K562 (cell line): ENCODE measurements around the gene OLFML2A. TPM values are rescaled to one million over a fixed set of nuclear protein-coding genes. Genes with fewer than 3 reads are reported as not detected.
A peak's percentile ranks its signal among the peaks of the same experiment; 100 is the strongest.

Source experiments
- ATAC-seq: fragments of 200-7000 bp; cut with Tn5 transposase; 3 replicates; pipeline ENCODE4 v1.9.1; 2020; ENCODE audit warnings: moderate library complexity
- BruUV-seq: library from RNA; stranded (reverse); fragments of 400-500 nt; replicated peaks from 2 replicates; lab custom pipeline; 2021; lab: Mats Ljungman, UMichigan
- CTCF ChIA-PET: fragments of 300-600 bp; formaldehyde crosslinking; extraction: SDS; loops from one replicate; lab custom pipeline; 2021; ENCODE audit warnings: low intra/inter-chr PET ratio; lab: Yijun Ruan, JAX
- POLR2A ChIA-PET: fragments of 300-600, 350-650 bp; sonication (Branson Sonifier 250); formaldehyde crosslinking; extraction: SDS; loops from one replicate; lab custom pipeline; 2021; ENCODE audit warnings: antibody characterized with exemption, inconsistent platforms; lab: Yijun Ruan, JAX
- DNase-seq, 4 experiments: peaks; one replicate each; pipeline versions ENCODE4 v3.0.0 to v3.0.0-alpha.2; 2011 to 2018; ENCODE audit warnings: low spot score in 3 of 4, mixed read lengths in 3 of 4; ENCODE audit errors: extremely low read depth in 1 of 4
- FAIRE-seq: peaks from 2 replicates; lab custom pipeline; 2011; peaks lifted over from hg19 to GRCh38; lab: Jason Lieb, UNC
- H2AFZ ChIP-seq: 2 replicates; pipeline ENCODE4 v1.6.0; 2011; ENCODE audit warnings: low read depth, low read length, control low read depth, inconsistent platforms
- H3K27ac ChIP-seq: fragments of 200-600 bp; 3 replicates; pipeline ENCODE4 v1.8.0; 2011; ENCODE audit warnings: low read depth, mild to moderate bottlenecking, control low read depth, inconsistent platforms, low read length, moderate library complexity, mixed read lengths; ENCODE audit errors: extremely low read depth
- H3K27me3 ChIP-seq, 2 experiments: fragments of 300-600 bp in 1 of 2; 2 replicates in 1 of 2; 3 replicates in 1 of 2; pipeline versions ENCODE4 v1.6.0 to v1.8.0; 2011; ENCODE audit warnings: inconsistent platforms in 2 of 2, low read length in 2 of 2, mild to moderate bottlenecking in 1 of 2, mixed read lengths in 1 of 2, moderate library complexity in 1 of 2; ENCODE audit not compliant: control insufficient read depth in 2 of 2, insufficient read depth in 2 of 2
- H3K36me3 ChIP-seq: fragments of 300-600 bp; 3 replicates; pipeline ENCODE4 v1.8.0; 2011; ENCODE audit warnings: mild to moderate bottlenecking, low read length, inconsistent platforms; ENCODE audit not compliant: control insufficient read depth, insufficient read depth
- H3K4me1 ChIP-seq, 2 experiments: fragments of 200-600 bp in 1 of 2; replicated peaks in 1 of 2; 2 replicates in 1 of 2; 3 replicates in 1 of 2; pipeline versions ENCODE4 v1.5.1 to v1.8.0; 2011; ENCODE audit warnings: inconsistent platforms in 2 of 2, low read length in 2 of 2, mild to moderate bottlenecking in 1 of 2, mixed read lengths in 1 of 2, moderate library complexity in 1 of 2; ENCODE audit not compliant: control insufficient read depth in 2 of 2, insufficient read depth in 2 of 2
- H3K4me2 ChIP-seq: 2 replicates; pipeline ENCODE4 v1.6.1; 2011; ENCODE audit warnings: low read length, control low read depth, inconsistent platforms, mixed read lengths; ENCODE audit not compliant: insufficient read depth
- H3K4me3 ChIP-seq: fragments of 200-600 bp; sonication (generic), shearing (Covaris generic); 2 replicates; pipeline ENCODE4 v1.5.1; 2016; ENCODE audit warnings: control low read depth, inconsistent platforms
- H3K79me2 ChIP-seq: fragments of 200-600 bp; 3 replicates; pipeline ENCODE4 v1.8.0; 2011; ENCODE audit warnings: low read length, inconsistent platforms; ENCODE audit not compliant: control insufficient read depth, insufficient read depth
- H3K9ac ChIP-seq, 2 experiments: 2 replicates each; pipeline versions ENCODE4 v1.6.0 to v1.6.1; 2011; ENCODE audit warnings: low read depth in 2 of 2, low read length in 2 of 2, control low read depth in 1 of 2, inconsistent platforms in 1 of 2, mild to moderate bottlenecking in 1 of 2, mixed read lengths in 1 of 2; ENCODE audit not compliant: insufficient read depth in 1 of 2
- H3K9me1 ChIP-seq: one replicate; pipeline ENCODE4 v1.6.0; 2011; ENCODE audit warnings: inconsistent platforms, mild to moderate bottlenecking, low read length, moderate library complexity; ENCODE audit not compliant: control insufficient read depth, insufficient read depth
- H3K9me3 ChIP-seq: replicated peaks from 2 replicates; pipeline ENCODE4 v1.5.1; 2011; ENCODE audit warnings: low read depth, low read length, inconsistent platforms; ENCODE audit not compliant: control insufficient read depth, insufficient read depth
- H4K20me1 ChIP-seq: replicated peaks from 2 replicates; pipeline ENCODE4 v1.6.1; 2011; ENCODE audit warnings: low read length, inconsistent platforms, mixed read lengths; ENCODE audit not compliant: control insufficient read depth, insufficient read depth
- CEBPG ChIP-seq, 3 experiments: fragments of 200-800 bp in 1 of 3; sonication (Bioruptor generic) in 1 of 3; sonication (generic) in 1 of 3; formaldehyde crosslinking in 1 of 3; IDR thresholded peaks in 2 of 3; conservative IDR thresholded peaks in 1 of 3; 2 replicates each; pipeline versions ENCODE4 v1.6.1 to v1.8.0; 2016 to 2022; ENCODE audit warnings: missing compliant biosample characterization in 2 of 3, missing genetic modification characterization in 2 of 3, mild to moderate bottlenecking in 1 of 3, missing genetic modification reagents in 1 of 3
- CHD7 ChIP-seq: fragments of 200-600 bp; sonication (generic); IDR thresholded peaks from one replicate; pipeline ENCODE4 v1.6.1; 2012; ENCODE audit warnings: mild to moderate bottlenecking, low read depth, low read length, inconsistent platforms
- HNRNPUL1 ChIP-seq: fragments of 200-400 bp; formaldehyde crosslinking; IDR thresholded peaks from 2 replicates; pipeline ENCODE4 v1.6.1; 2017; ENCODE audit warnings: low read length
- KDM1A ChIP-seq, 2 experiments: fragments of 450-650 bp; IDR thresholded peaks; 2 replicates each; pipeline ENCODE4 v1.6.1; 2016; ENCODE audit warnings: mild to moderate bottlenecking in 2 of 2
- TAF7 ChIP-seq: fragments of 450-650 bp; IDR thresholded peaks from 2 replicates; pipeline ENCODE4 v1.6.1; 2016; ENCODE audit warnings: missing genetic modification characterization, missing compliant biosample characterization
- WGBS: fragments of 100-300 bp; shearing (Covaris generic); methylation state at CpG from one replicate; pipeline ENCODE4 v1.1.6; 2016; ENCODE audit warnings: low coverage, mixed read lengths; ENCODE audit not compliant: insufficient coverage; ENCODE audit errors: missing lambda C conversion rate; 5-methylcytosine and 5-hydroxymethylcytosine counted together
- in situ Hi-C: fragments of 300-500 bp; cut with MboI; formaldehyde crosslinking; loops from 4 replicates; pipeline ENCODE4 v1.15.0; 2018; ENCODE audit warnings: inconsistent platforms, mixed read lengths
- intact Hi-C: fragments of 100-400 bp; cut with micrococcal nuclease; formaldehyde crosslinking; loops from 2 replicates; pipeline ENCODE4 v1.14.2; 2022
- polyA plus RNA-seq, 8 experiments: library from polyadenylated mRNA; depleted of rRNA in 4 of 8; stranded (reverse) in 5 of 8; unstranded in 3 of 8; fragments of >200 nt; fragmentation: Nextera tagmentation in 2 of 8; fragmentation: Illumina TruSeq in 1 of 8; extraction: Ambion mirVana in 2 of 8; extraction: Trizol in 1 of 8; gene quantifications; 2 replicates each; pipeline versions ENCODE4 v1.2.1 to v1.2.3, GENCODE V29; 2011 to 2014; ENCODE audit warnings: inconsistent platforms in 1 of 8, missing spikeins in 1 of 8
- total RNA-seq, 7 experiments: library from RNA; depleted of rRNA in 6 of 7; stranded (reverse); fragments of >200 nt in 6 of 7; fragmentation: Illumina TruSeq in 2 of 7; extraction: Trizol in 2 of 7; gene quantifications; 2 replicates each; pipeline versions ENCODE4 v1.2.1 to v1.2.3, GENCODE V29; 2011 to 2021; ENCODE audit warnings: low replicate concordance in 1 of 7

OLFML2A gene
- total and polyA plus RNA-seq, 9 of the 15 experiments (the other 6 are each of a cell fraction or from before 2014, with no cell fraction given): 0.16 TPM; not detected in 8

GRCh38 chr9:124768750-124769548 is 8.0 kb upstream of the OLFML2A start:
- intact Hi-C loops: no loop called here
- TF ChIP-seq HNRNPUL1 (no peak), KDM1A (IDR thresholded peaks at IDR 0.05) (0 out of 4 replicates have a peak, but pooled peaks of 1 of the 2 experiments have one; percentile 6), TAF7 (tag) (no peak), CHD7 (no peak), CEBPG (CRISPR knock-in tag; IDR thresholded peaks at IDR 0.05) (no peak), CEBPG (tag; conservative IDR thresholded peaks at IDR 0.05 in 1 of 2, IDR thresholded peaks at IDR 0.05 in 1 of 2) (0 out of 4 replicates have a peak, but pooled peaks of 1 of the 2 experiments have one; percentile 32)

More at GRCh38 chr9:124768750-124769548, 8.0 kb upstream of the OLFML2A start:
- H3K9me3 ChIP-seq: no peaks in the 10 kb centered on the region
- 0 out of 3 replicates have a peak, but pooled peaks cover 2% of the 10 kb centered on the region for H3K36me3 ChIP-seq
- H3K4me3 ChIP-seq: peak overlapping the region; percentile 48
- H3K4me2 ChIP-seq: peak overlapping the region; percentile 81
- WGBS: 3% methylated on average over 11 of the region's 11 CpGs
- DNase-seq (no peak), FAIRE-seq (no peak), ATAC-seq (no peak; the same call in 2 of the 3 replicates)
- H3K4me1 ChIP-seq: peaks cover 14% of the 10 kb centered on the region in 2 experiments
- 0 out of 2 replicates have a peak overlapping the region, but pooled peaks have one; percentile 10 for H2AFZ ChIP-seq
- peaks cover 69% of the 10 kb centered on the region for H3K79me2 ChIP-seq
- H3K9me1 ChIP-seq: no peaks in the 10 kb centered on the region
- H3K9ac ChIP-seq: peak overlapping the region; percentile 54 to 94; a peak in 3 of 4 replicates
- ChIA-PET POLR2A (interaction anchor here (0.7 to 7.7 kb wide), 5 partner anchors 8 to 172 kb away, joined by 3 to 64 read pairs (median 3); partner anchors contain the start of gene WDR38), CTCF (interaction anchor here (0.6 to 0.7 kb wide), 2 partner anchors 172 to 457 kb away, joined by 4 read pairs; no protein-coding TSS in a partner anchor)
- BruUV-seq: TSS peak; percentile 36
- H3K27me3 ChIP-seq: no peaks in the 10 kb centered on the region
- in situ Hi-C loops: no loop called here
- H4K20me1 ChIP-seq: peaks cover 6% of the 10 kb centered on the region; the same call in 1 of the 2 replicates
- H3K27ac ChIP-seq: peak overlapping the region; percentile 93
